ENCODE results near the gene CCDC102A. TPM values are rescaled to one million over a fixed set of nuclear protein-coding genes. Genes with fewer than 3 reads are reported as not detected.

CCDC102A gene
- total RNA-seq, 4 donors from 2014 or later, result 2.2 to 17.7 (median 3.7) TPM

GRCh38 chr16:57498031-57498430 is 38.3 kb downstream of the CCDC102A start:
- in situ Hi-C loops (cut with MboI; ENCODE audit: low pct_ligation_motif_present in 1 of 4, low pct_unique_long_range_greater_than_20kb in 1 of 4, low sequenced_read_pairs in 3 of 4) (no loop called here), intact Hi-C loops (cut with DNase I; ENCODE audit: low total_unique reads) (no loop called here)
- 87% methylated on average over 3 of the region's 4 CpGs; no CpG with 5 or more reads in 1 of the 2 donors for WGBS, 2 donors (ENCODE audit: low coverage in 1 of 2)
- H3K4me1 ChIP-seq, result no peaks in the 10 kb centered on the region
- no peak overlapping the region for H3K27ac ChIP-seq
- TF ChIP-seq, protein P1, sequence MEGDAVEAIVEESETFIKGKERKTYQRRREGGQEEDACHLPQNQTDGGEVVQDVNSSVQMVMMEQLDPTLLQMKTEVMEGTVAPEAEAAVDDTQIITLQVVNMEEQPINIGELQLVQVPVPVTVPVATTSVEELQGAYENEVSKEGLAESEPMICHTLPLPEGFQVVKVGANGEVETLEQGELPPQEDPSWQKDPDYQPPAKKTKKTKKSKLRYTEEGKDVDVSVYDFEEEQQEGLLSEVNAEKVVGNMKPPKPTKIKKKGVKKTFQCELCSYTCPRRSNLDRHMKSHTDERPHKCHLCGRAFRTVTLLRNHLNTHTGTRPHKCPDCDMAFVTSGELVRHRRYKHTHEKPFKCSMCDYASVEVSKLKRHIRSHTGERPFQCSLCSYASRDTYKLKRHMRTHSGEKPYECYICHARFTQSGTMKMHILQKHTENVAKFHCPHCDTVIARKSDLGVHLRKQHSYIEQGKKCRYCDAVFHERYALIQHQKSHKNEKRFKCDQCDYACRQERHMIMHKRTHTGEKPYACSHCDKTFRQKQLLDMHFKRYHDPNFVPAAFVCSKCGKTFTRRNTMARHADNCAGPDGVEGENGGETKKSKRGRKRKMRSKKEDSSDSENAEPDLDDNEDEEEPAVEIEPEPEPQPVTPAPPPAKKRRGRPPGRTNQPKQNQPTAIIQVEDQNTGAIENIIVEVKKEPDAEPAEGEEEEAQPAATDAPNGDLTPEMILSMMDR (IDR thresholded peaks at IDR 0.05), result no peak
- TF ChIP-seq POLR2AphosphoS5 (IDR thresholded peaks at IDR 0.05) (no peak), POLR2A (IDR thresholded peaks at IDR 0.05) (no peak), EP300 (IDR thresholded peaks at IDR 0.05; ENCODE audit: low read depth) (no peak)
- no peaks in the 10 kb centered on the region for H3K9me3 ChIP-seq
- no peak overlapping the region for H3K4me3 ChIP-seq
- no peaks in the 10 kb centered on the region for H3K27me3 ChIP-seq
- H3K36me3 ChIP-seq, result no peaks in the 10 kb centered on the region
- no peak for DNase-seq

DNA sequence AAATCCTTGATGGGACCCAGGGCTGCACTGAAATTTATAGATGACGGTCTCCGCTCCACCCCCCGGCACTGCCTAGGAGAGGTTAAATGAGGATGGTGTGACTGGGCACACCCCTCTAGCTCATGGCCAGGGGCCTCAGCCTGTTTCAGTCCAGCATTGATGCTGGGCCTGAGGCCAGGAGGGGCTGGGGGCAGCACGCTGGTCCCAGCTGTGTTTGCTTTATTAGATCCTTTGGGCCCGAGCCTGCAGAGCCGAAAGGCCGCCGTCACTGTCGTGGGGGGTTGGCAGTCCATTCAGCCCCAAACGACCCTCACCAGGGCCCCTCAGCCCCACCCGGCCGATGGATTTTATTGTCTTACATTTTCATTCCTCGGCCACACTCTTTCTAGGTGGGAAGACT is 39.2 kb downstream of the CCDC102A start:
- Histone ChIP-seq H3K36me3 (no peaks in the 10 kb centered on the region), H3K4me1 (no peaks in the 10 kb centered on the region), H3K4me3 (no peak overlapping the region), H3K27me3 (no peaks in the 10 kb centered on the region), H3K9me3 (no peaks in the 10 kb centered on the region), H3K27ac (no peak overlapping the region)
- in situ Hi-C loops (cut with MboI; ENCODE audit: low pct_ligation_motif_present in 1 of 4, low pct_unique_long_range_greater_than_20kb in 1 of 4, low sequenced_read_pairs in 3 of 4) (no loop called here), intact Hi-C loops (cut with DNase I; ENCODE audit: low total_unique reads) (no loop called here)
- WGBS, 2 donors (ENCODE audit: low coverage in 1 of 2), result 77% methylated on average over 13 of the region's 13 CpGs; no CpG with 5 or more reads in 1 of the 2 donors
- no peak for DNase-seq
- TF ChIP-seq, protein P1 (IDR thresholded peaks at IDR 0.05), result no peak
- no peak for TF ChIP-seq POLR2A (IDR thresholded peaks at IDR 0.05)
- no peak for TF ChIP-seq EP300 (IDR thresholded peaks at IDR 0.05; ENCODE audit: low read depth)
- TF ChIP-seq POLR2AphosphoS5 (IDR thresholded peaks at IDR 0.05), result no peak

DNA sequence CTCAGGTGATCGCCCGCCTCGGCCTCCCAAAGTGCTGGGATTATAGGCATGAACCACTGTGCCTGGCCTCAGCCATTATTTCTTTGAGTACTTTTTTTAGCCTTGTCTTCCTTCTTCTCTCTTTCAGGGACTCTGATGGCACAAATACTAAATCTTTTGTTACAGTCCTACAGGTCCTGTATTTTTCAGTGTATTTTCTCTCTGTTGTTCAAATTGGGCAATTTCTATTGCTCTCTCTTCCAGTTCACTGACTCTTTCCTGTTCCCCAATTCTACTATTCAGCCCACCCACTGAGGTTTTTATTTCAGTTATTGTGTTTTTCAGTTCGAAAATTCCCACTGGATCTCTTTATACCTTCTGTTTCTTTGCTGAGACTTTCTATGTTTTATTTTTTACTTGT is 42.6 kb downstream of the CCDC102A start:
- Histone ChIP-seq H3K9me3 (no peaks in the 10 kb centered on the region), H3K4me3 (no peak overlapping the region), H3K27ac (no peak overlapping the region), H3K4me1 (no peaks in the 10 kb centered on the region), H3K27me3 (no peaks in the 10 kb centered on the region), H3K36me3 (no peaks in the 10 kb centered on the region)
- in situ Hi-C loops (cut with MboI; ENCODE audit: low pct_ligation_motif_present in 1 of 4, low pct_unique_long_range_greater_than_20kb in 1 of 4, low sequenced_read_pairs in 3 of 4), result no loop called here
- TF ChIP-seq EP300 (IDR thresholded peaks at IDR 0.05; ENCODE audit: low read depth) (no peak), POLR2A (IDR thresholded peaks at IDR 0.05) (no peak), POLR2AphosphoS5 (IDR thresholded peaks at IDR 0.05) (no peak)
- TF ChIP-seq, protein P1 (IDR thresholded peaks at IDR 0.05), result no peak
- intact Hi-C loops (cut with DNase I; ENCODE audit: low total_unique reads), result no loop called here
- 91% methylated on average over 4 of the region's 4 CpGs; no CpG with 5 or more reads in 1 of the 2 donors for WGBS, 2 donors (ENCODE audit: low coverage in 1 of 2)
- DNase-seq, result no peak

DNA sequence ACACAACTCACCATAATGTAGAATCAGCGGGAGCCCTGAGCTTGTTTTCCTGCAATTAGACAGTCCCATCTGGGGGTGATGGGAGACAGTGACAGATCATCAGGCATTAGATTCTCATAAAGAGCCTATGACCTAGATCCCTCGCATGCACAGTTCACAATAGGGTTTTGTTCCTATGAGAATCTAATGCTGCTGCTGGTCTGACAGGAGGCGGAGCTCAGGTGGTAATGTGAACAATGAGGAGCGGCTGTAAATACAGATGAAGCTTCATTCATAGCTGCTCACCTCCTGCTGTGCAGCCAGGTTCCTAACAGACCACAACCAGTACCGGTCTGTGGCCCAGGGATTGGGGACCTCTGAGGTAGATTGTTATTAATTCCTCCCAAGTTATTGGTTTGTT is 47.1 kb downstream of the CCDC102A start:
- no peak overlapping the region for H3K4me3 ChIP-seq
- H3K27me3 ChIP-seq, result no peaks in the 10 kb centered on the region
- intact Hi-C loops (cut with DNase I; ENCODE audit: low total_unique reads) (no loop called here), in situ Hi-C loops (cut with MboI; ENCODE audit: low pct_ligation_motif_present in 1 of 4, low pct_unique_long_range_greater_than_20kb in 1 of 4, low sequenced_read_pairs in 3 of 4) (no loop called here)
- H3K36me3 ChIP-seq, result no peaks in the 10 kb centered on the region
- no peak overlapping the region for H3K27ac ChIP-seq
- no peak for DNase-seq
- H3K9me3 ChIP-seq, result no peaks in the 10 kb centered on the region
- H3K4me1 ChIP-seq, result peaks cover 8 to 23% (median 21%) of the 10 kb centered on the region in 4 donors
- 83 to 88% methylated on average over 2 to 5 of the region's 5 CpGs for WGBS, 2 donors (ENCODE audit: low coverage in 1 of 2)
- no peak for TF ChIP-seq EP300 (IDR thresholded peaks at IDR 0.05; ENCODE audit: low read depth)
- no peak for TF ChIP-seq POLR2A (IDR thresholded peaks at IDR 0.05)
- TF ChIP-seq POLR2AphosphoS5 (IDR thresholded peaks at IDR 0.05), result no peak
- TF ChIP-seq, protein P1 (IDR thresholded peaks at IDR 0.05), result no peak
